ENCODE results near the gene ITGA2. TPM values are rescaled to one million over a fixed set of nuclear protein-coding genes. Genes with fewer than 3 reads are reported as not detected.
"Not testable (repeated sequence)": the region's sequence is repeated elsewhere in the genome, so short reads cannot be mapped to it uniquely, and the experiment has no call there.

The ITGA2 gene
- 27.4 and 32.0 TPM in 2 replicates for total RNA-seq (2014; rRNA removed; shearing (Covaris generic))

DNA sequence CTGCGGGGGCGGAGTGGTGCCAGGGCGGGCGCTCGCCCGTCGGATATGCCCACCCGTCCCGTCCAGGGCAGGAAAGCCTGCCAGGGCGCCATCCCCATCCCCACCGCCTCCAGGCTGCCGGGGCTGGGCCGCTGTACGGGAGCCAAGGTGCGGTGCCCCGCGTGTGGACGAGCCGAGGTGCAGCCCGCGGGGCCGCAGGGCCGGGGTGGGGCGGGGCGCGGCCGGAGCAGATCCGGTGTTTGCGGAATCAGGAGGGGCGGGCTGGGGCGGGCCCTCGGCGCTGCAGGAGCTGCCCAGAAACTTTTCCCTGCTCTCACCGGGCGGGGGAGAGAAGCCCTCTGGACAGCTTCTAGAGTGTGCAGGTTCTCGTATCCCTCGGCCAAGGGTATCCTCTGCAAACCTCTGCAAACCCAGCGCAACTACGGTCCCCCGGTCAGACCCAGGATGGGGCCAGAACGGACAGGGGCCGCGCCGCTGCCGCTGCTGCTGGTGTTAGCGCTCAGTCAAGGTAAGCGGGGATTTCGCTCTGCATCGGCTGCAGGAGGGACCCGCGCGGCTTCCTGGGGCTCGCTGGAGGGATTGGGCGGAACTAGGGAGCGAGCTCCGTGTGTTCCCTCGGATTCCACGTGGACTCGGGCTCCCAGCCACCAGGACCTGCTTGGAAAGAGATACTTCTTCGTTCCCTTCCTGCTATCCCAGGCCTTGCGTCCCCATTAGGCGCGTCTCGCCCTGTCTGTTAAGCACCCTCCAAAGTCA, at the start of gene ITGA2:
TSS of gene ITGA2 (plus strand) at position 328 of the 756 bp plus-strand sequence. CDS start at position 445, 117 bp downstream.
- DNase-seq (ENCODE audit: low read depth), result peak; percentile 78

DNA sequence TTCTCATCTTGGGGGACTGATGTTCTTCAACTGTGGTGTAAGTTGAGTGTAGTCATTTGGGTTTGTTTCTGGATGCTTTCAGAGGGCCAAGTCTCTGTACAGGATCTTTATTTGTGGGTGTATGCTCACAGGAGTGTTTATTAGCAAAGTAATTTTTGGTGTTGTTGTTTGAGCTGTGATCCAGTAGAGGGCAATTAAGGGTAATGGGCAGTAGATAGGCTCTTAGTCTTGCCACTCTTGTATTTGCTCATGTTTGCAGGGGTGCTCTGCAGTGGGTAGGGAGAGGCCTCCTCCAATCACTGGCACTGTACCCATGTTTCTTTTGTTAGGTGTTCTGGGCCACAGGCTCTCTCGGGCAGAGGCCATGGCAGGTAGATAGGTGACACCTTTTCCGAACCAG, 45.9 kb upstream of the ITGA2 start:
- DNase-seq (ENCODE audit: low read depth), result no peak

GRCh38 chr5:52943808-52944207, 45.3 kb upstream of the ITGA2 start:
- no peak for DNase-seq (ENCODE audit: low read depth)

DNA sequence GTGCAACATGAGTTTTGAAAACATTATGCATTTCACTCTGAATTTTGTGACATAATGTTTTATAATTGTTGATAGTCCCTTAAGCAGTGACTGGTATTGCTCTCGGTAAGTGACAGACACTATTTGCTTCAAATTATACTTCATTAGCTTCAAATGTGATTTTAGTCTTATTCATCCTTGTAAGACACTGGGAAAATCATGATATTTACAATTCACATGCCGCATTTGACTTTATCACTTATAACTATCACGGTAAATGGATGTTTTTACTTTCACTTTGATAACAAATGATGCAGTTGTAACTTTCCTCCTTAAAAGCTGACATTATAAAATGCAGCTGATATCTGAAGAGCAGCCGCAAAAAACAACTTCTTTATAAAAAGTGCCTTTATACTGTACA, 44.1 kb upstream of the ITGA2 start:
- no peak for DNase-seq (ENCODE audit: low read depth)

GRCh38 chr5:52947208-52947607, 41.9 kb upstream of the ITGA2 start:
- peak; percentile 13 for DNase-seq (ENCODE audit: low read depth)

- DNase-seq (ENCODE audit: low read depth), result no peak
Measured at GRCh38 chr5:52947851-52948250, 41.3 kb upstream of the ITGA2 start.

DNA sequence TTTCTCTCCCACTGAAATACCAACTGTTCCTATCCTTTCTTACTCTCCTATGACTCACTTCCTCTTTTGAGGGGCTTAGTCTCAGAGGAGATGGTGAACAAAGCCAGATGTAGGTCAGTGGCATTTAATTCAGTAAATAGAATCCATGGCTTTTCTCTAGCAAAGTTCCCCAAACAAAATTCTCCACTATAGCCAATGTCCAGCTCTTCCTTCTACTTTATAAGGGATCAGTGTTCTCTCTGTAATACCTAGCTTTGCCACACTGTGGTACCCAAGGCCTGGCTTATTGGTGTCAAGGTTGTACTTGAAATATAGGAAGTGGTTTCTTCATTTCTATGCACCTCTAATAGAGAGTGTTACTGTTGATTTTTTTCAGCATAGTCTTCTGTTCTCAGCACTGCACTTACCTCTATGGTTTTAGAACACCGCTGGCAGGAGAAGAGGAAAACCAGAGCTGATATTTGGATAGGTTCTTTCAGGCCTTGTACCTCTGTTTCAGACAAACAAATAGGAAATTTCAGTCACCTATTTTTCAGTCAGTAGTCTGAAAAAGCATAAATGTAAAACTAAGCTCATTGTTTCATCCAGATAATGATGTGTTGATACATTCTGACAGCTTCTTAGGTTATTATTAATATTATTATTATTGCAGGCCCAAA, 40.6 kb upstream of the ITGA2 start:
- DNase-seq (ENCODE audit: low read depth), result peak; percentile 81

GRCh38 chr5:52950686-52951085, 38.5 kb upstream of the ITGA2 start:
- DNase-seq (ENCODE audit: low read depth), result no peak

DNA sequence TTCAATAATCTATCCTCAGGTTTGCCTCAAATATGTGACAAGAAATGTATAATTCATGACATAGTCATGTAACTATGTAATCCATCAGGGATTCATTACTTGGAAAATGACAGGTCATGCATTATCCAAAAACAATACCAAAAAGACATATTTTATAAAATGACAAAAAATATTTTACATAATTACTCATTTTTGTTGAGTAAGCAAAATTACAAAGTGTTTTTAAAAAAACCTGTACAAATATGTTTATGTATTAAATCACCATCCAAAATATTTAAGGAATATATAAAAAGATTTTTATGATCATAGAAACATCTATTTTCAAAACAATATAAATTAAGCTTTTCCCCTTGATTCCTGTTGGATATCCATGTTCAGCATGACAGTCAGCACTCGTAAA, 36.7 kb upstream of the ITGA2 start:
- DNase-seq (ENCODE audit: low read depth), result no peak

GRCh38 chr5:52956014-52956413, 33.1 kb upstream of the ITGA2 start:
- DNase-seq (ENCODE audit: low read depth), result no peak

- DNase-seq (ENCODE audit: low read depth), result no peak
Measured at GRCh38 chr5:52956915-52957747, 32.0 kb upstream of the ITGA2 start.

- DNase-seq (ENCODE audit: low read depth), result no peak
Measured at GRCh38 chr5:52961274-52961681, 27.9 kb upstream of the ITGA2 start.

GRCh38 chr5:52963636-52964035, 25.5 kb upstream of the ITGA2 start:
- DNase-seq (ENCODE audit: low read depth), result no peak

GRCh38 chr5:52964138-52964537, 25.0 kb upstream of the ITGA2 start:
- DNase-seq (ENCODE audit: low read depth), result no peak

DNA sequence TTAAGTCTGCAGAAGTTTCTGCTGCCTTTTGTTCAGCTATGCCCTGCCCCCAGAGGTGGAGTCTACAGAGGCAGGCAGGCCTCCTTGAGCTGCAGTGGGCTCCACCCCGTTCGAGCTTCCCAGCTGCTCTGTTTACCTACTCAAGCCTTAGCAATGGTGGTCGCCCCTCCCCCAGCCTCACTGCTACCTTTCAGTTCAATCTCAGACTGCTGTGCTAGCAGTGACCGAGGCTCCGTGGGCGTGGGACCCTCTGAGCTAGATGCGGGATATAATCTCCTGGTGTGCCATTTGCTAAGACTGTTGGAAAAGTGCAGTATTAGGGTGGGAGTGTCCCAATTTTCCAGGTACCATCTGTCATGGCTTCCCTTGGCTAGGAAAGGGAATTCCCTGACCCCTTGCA, 13.0 kb upstream of the ITGA2 start:
- DNase-seq (ENCODE audit: low read depth), result not testable (repeated sequence)

DNA sequence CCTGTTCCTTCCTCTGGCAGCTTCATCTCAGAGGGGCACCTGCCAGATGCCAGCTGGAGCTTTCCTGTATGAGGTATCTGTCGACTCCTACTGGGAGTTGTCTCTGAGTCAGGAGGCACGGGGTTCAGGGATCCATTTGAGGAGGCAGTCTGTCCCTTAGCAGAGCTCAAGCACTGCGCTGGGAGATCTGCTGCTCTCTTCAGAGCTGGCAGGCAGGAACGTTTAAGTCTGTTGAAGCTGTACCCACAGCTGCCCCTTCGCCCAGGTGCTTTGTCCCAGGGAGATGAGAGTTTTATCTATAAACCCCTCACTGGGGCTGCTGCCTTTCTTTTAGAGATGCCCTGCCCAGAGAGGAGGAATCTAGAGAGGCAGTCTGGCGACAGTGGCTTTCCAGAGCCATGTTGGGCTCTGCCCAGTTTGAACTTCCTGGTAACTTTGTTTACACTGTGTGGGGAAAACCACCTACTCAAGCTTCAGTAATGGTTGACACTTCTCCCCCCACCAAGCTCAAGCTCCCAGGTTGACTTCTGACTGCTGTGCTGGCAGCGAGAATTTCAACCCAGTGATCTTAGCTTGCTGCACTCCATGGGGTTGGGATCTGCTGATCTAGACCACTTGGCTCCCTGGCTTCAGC, 11.8 kb upstream of the ITGA2 start:
- no peak for DNase-seq (ENCODE audit: low read depth)

DNA sequence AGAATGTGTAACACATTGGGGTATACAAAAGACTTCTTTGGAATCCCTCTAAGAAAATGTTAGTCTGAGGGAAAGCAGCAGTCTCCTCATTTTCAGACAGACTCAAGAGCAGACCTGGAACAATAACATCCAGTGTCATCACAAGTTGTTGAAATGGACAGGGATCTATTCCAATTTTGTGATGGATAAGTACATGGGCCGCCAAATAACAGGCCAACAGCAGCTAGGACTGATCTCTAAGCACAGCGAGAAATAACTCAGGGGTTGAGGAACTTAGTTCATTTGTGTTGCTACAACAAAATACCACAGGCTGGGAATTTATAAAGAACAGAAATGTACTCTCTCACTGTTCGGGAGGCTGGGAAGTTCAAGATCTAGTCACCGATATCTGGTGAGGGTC, 7.6 kb upstream of the ITGA2 start:
- DNase-seq (ENCODE audit: low read depth), result no peak

- no peak for DNase-seq (ENCODE audit: low read depth)
Measured at GRCh38 chr5:52983731-52984636, 5.2 kb upstream of the ITGA2 start.

DNA sequence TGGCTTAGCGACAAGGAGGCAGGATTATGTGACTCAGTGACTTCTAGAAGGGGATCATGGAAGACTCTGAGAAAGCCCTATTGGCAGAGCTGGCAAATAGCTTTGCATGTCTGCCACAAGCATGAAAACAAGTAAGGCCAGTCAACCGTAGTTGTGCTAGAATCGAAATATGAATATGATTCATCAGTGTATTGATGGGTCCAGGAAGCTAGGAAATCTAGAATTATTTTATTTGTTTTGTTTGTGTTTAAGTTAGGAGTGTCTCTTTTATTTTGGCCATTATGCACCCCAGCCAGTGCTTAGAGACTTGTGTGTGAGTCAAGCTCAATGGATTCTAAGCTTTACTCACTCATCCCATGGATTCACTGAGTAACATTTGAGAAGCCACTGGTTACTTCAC, 3.8 kb upstream of the ITGA2 start:
- DNase-seq (ENCODE audit: low read depth), result no peak

- peak; percentile 75 for DNase-seq (ENCODE audit: low read depth)
Measured at GRCh38 chr5:52987711-52988331, 1.3 kb upstream of the ITGA2 start.
